Tibial artery (tissue), 4 donors: ENCODE measurements around the gene GBP6.
"Not testable (repeated sequence)": the region's sequence is repeated elsewhere in the genome, so short reads cannot be mapped to it uniquely, and the experiment has no call there.

Experiments
- DNase-seq, 2 donors: peaks; one replicate each; pipeline ENCODE4 v3.0.0-alpha.2; 2019
- H3K27ac ChIP-seq, 2 donors: fragments of 200-600 bp; sonication (generic) in 1 of 2; 1 replicate in 1 of 2; 2 replicates in 1 of 2; pipeline ENCODE4 v1.5.1; 2018 to 2019; ENCODE audit warnings: mild to moderate bottlenecking in 1 of 2
- H3K27me3 ChIP-seq, 2 donors: fragments of 200-600 bp; sonication (generic) in 1 of 2; one replicate each; pipeline versions ENCODE4 v1.5.1 to v1.6.0; 2016 to 2019
- H3K36me3 ChIP-seq, 3 donors: fragments of 200-600 bp; sonication (generic) in 2 of 3; one replicate each; pipeline ENCODE4 v1.5.1; 2016 to 2019; ENCODE audit warnings: mild to moderate bottlenecking in 2 of 3
- H3K4me1 ChIP-seq, 4 donors: fragments of 200-600 bp; sonication (generic) in 2 of 4; 1 replicate in 3 of 4; 2 replicates in 1 of 4; pipeline ENCODE4 v1.5.1; 2016 to 2019
- H3K4me3 ChIP-seq, 2 donors: fragments of 200-600 bp; sonication (generic) in 1 of 2; 1 replicate in 1 of 2; 2 replicates in 1 of 2; pipeline ENCODE4 v1.5.1; 2018 to 2019; ENCODE audit warnings: mild to moderate bottlenecking in 2 of 2
- H3K9me3 ChIP-seq, 3 donors: fragments of 200-600 bp; sonication (generic) in 1 of 3; one replicate each; pipeline ENCODE4 v1.5.1; 2016 to 2019
- CTCF ChIP-seq, 2 experiments: fragments of 200-600 bp in 1 of 2; fragments of 450-650 bp in 1 of 2; IDR thresholded peaks; one replicate each; pipeline ENCODE4 v1.5.1; 2017 to 2019; ENCODE audit warnings: antibody characterized with exemption in 2 of 2, mild to moderate bottlenecking in 1 of 2, moderate library complexity in 1 of 2
- intact Hi-C: fragments of 100-400 bp; cut with DNase I; formaldehyde crosslinking; loops from one replicate; pipeline ENCODE4 v1.15.0; 2023; ENCODE audit warnings: low total_unique reads

The GBP6 gene

DNA sequence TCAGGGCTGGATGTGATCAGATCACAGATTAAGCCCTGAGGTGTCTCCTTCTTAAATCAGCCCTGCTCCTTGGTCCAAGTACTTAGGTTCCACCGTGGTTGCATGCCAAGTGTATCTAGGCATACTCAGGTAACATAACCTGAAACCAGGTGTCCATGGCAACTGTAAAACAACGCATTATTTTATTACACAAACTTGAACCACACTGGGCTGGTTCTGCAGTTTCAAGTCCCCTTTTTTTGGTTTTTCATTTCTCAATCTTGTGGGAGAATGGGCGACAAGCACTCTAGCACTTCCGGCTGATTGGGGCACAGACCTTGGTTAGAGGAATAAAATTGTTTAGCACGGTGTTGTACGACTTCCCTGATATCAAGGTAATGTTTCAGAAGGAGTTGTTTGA lies 65.2 kb downstream of the GBP6 start:
- Histone ChIP-seq H3K27ac (no peak overlapping the region), H3K4me3 (no peak overlapping the region), H3K4me1 (no peaks in the 10 kb centered on the region), H3K36me3 (peaks cover 0 to 4% (median 0%) of the 10 kb centered on the region in 3 donors), H3K9me3 (no peaks in the 10 kb centered on the region), H3K27me3 (no peaks in the 10 kb centered on the region)
- intact Hi-C loops: no loop called here
- DNase-seq: no peak
- TF ChIP-seq CTCF (IDR thresholded peaks at IDR 0.05): no peak

- intact Hi-C loops, H3K9me3 ChIP-seq, H3K36me3 ChIP-seq, H3K27ac ChIP-seq, H3K4me3 ChIP-seq, H3K27me3 ChIP-seq, H3K4me1 ChIP-seq, DNase-seq: not testable (repeated sequence)
Measured at GRCh38 chr1:89429681-89430080, 65.8 kb downstream of the GBP6 start.

DNA sequence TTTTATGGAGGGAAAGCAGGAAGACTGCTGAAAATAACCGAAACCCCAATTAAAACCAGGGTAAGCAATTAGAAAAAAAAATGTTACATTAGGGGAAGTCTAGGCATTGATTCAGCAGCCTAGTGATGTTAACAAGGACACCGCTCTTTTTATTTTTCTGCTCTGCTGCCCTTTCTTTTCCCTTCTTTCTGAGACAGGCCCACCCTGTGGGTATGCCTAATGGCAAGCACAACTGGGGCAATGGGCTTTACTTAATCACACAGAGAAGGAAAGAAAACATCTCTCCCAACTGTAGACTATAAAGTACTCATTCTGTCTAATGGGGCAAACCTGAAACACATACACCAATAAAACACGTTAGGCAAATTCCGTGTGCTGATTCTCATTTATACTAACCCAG lies 69.6 kb downstream of the GBP6 start:
- no peaks in the 10 kb centered on the region for H3K27me3 ChIP-seq
- H3K27ac ChIP-seq: no peak overlapping the region
- no peak overlapping the region for H3K4me3 ChIP-seq
- H3K36me3 ChIP-seq: no peaks in the 10 kb centered on the region
- intact Hi-C loops: no loop called here
- H3K4me1 ChIP-seq: no peaks in the 10 kb centered on the region
- TF ChIP-seq CTCF (IDR thresholded peaks at IDR 0.05): no peak
- DNase-seq: no peak
- peaks cover 0 to 4% (median 4%) of the 10 kb centered on the region in 3 donors for H3K9me3 ChIP-seq

DNA sequence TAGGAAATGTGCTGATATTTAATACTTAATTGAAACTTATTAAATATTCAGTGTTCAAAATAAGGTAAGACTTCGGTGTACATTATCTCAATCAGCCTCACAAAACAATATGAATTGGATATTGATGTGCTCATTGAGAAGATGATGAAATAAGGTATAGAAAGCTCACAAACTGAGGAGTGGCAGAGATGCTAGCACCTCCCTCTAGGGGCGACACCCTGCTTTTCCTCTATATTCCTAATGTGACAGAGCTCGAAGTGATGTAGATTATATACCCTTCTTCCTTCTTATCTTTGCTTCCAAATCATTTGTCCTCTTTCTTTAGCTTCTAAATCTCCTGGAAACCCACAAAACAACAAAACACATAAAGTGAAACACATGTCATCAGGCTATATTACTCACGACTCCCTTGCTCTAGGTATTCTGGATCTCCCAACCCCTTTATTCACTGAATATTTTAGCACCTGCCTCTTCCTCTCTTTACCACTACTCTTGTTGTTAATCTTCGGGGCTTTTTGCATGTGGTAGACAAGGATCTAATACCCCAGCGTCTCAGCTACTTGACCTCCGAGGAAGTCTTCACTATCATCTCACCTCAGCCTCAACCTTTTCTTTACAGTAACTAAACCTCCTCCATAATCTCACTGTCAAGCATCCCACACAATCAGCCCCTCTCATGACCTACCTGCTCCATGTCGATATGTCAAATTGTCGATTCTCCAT lies 70.4 kb downstream of the GBP6 start:
- intact Hi-C loops, H3K4me3 ChIP-seq, H3K36me3 ChIP-seq: not testable (repeated sequence)

More for the DNA sequence above, 70.4 kb downstream of the GBP6 start:
- DNase-seq, H3K27me3 ChIP-seq, H3K27ac ChIP-seq, H3K9me3 ChIP-seq, H3K4me1 ChIP-seq: not testable (repeated sequence)
